Activated T-helper 2 cell treated with anti-CD3 and anti-CD28 coated beads, Interferon-gamma antibody, Interleukin-2, Interleukin-4, amounts not matched to agents 10 μg/mL and 5 μg/mL and 100 μg/mL, durations not matched to agents 14 hours and 24 hours and 36 hours (primary cell): Measurements from ENCODE around the gene SLC40A1. TPM values are rescaled to one million over a fixed set of nuclear protein-coding genes. Genes with fewer than 3 reads are reported as not detected.

Experiments
- DNase-seq: peaks from one replicate; pipeline ENCODE4 v3.0.0; 2021; ENCODE audit warnings: low spot score
- H3K27ac Mint-ChIP-seq: one replicate; pipeline ENCODE4 v1.8.0; 2021; ENCODE audit warnings: mixed read lengths
- H3K27me3 Mint-ChIP-seq: one replicate; pipeline ENCODE4 v1.8.0; 2021; ENCODE audit warnings: low read depth, mixed read lengths
- H3K36me3 Mint-ChIP-seq: one replicate; pipeline ENCODE4 v1.8.0; 2021; ENCODE audit warnings: low read depth, mixed read lengths
- H3K4me1 Mint-ChIP-seq: one replicate; pipeline ENCODE4 v1.8.0; 2021; ENCODE audit warnings: low read depth, mixed read lengths
- H3K4me3 Mint-ChIP-seq: one replicate; pipeline ENCODE4 v1.8.0; 2021; ENCODE audit warnings: low read depth, mild to moderate bottlenecking, moderate library complexity, mixed read lengths
- H3K9me3 Mint-ChIP-seq: one replicate; pipeline ENCODE4 v1.8.0; 2021; ENCODE audit warnings: mixed read lengths
- intact Hi-C: fragments of 100-400 bp; cut with micrococcal nuclease; formaldehyde crosslinking; loops from one replicate; pipeline ENCODE4 v1.15.1; 2023
- total RNA-seq: library from RNA; stranded (reverse); gene quantifications from 2 replicates; pipeline ENCODE4 v1.2.3, GENCODE V29; 2022

SLC40A1 gene, protein sequence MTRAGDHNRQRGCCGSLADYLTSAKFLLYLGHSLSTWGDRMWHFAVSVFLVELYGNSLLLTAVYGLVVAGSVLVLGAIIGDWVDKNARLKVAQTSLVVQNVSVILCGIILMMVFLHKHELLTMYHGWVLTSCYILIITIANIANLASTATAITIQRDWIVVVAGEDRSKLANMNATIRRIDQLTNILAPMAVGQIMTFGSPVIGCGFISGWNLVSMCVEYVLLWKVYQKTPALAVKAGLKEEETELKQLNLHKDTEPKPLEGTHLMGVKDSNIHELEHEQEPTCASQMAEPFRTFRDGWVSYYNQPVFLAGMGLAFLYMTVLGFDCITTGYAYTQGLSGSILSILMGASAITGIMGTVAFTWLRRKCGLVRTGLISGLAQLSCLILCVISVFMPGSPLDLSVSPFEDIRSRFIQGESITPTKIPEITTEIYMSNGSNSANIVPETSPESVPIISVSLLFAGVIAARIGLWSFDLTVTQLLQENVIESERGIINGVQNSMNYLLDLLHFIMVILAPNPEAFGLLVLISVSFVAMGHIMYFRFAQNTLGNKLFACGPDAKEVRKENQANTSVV
- total RNA-seq: 1.8 and 2.4 TPM in 2 replicates

DNA sequence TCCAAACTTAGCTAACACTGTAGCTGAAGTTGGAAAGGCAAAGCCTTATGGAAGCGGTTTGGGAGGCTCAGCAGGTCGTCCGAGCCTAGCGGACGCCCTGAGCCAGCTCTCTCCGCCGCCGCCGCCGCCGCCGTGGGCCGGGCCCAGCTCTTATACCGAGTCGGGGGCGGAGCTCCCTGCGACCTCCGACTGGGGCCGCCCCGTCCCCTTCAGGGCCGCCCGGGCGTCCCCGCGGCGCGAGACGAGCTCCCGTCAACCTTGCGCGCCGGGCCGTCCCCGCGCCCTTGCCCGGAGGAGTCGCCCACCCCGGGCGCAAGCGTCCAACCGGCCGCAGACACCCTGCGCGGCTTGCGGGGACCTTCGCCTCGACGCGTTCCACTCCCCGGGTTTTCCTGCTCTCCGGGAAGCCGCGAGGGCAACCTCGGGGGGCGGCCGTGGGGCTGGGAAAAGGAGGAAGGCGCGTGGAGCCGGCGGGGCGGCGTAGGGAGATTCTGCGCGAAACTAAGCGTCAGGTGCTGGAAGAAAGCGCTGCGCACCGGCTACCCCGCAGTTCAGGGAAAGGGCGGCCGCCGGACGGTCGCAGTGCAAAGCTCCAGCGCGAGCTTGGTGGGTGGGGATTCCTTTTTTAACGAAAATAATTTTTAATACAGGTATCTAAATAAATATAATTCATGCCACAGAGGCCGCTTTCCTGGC, at the start of gene SLC40A1:
Gene SLC40A1 (minus strand): TSS at position 129 of the 696 bp plus-strand sequence. CDS start 326 bp downstream, outside the sequence.
- Mint-ChIP-seq H3K4me3 (peak within 1 kb of the TSS; percentile 76), H3K27ac (no peak within 1 kb of the TSS), H3K36me3 (no peaks in the 10 kb centered on the region), H3K9me3 (no peaks in the 10 kb centered on the region), H3K27me3 (peaks cover 39% of the 10 kb centered on the region), H3K4me1 (peaks cover 21% of the 10 kb centered on the region)
- DNase-seq: peak; percentile 58
- intact Hi-C loops: loop anchor here (5.0 kb wide), 1 partner anchor 139 kb away; the partner anchor contains the start of gene WDR75

DNA sequence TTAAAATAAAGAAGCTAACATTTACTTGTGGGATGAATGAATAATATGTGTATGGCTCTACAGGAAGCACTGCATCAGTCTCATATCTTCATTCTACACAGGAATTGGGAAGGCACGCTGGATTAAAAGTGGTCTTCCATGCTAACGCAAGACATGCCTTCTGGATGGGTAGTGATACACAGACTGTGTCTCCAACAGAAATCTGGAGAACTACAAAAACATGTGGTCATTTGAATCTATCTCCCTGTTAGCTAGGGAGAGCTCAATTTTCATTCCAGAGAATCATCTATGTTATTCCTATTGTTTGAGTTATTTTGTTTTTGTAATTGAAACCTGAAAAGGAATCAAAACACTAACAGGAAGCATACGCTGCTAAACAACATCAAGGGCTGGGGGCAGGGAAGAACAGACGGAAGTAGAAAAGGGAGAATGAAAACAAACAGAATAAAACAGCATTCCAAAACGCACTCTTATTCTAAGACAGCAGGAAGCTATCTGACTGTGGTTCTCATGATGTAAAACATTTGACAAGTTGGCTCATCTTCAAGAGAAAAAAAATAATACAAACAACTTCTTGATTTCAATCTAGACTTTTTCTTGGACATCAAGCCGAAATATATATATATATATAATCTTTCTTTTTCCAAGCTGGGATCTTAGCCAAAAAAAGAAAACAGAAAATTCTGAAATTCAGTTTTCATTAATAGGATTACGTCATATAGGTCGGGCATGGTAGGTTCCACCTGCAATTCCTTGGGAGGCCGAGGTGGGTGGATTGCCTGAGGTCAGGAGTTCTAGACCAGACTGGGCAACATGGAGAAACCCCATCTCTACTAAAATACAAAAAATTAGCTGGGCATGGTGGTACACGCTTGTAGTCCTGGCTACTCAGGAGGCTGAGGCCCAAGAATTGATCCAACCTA, 49.2 kb upstream of the SLC40A1 start:
- H3K4me3 Mint-ChIP-seq: no peak overlapping the region
- intact Hi-C loops: no loop called here
- no peaks in the 10 kb centered on the region for H3K9me3 Mint-ChIP-seq
- peaks cover 4% of the 10 kb centered on the region for H3K27me3 Mint-ChIP-seq
- peaks cover under 1% of the 10 kb centered on the region for H3K4me1 Mint-ChIP-seq
- H3K36me3 Mint-ChIP-seq: no peaks in the 10 kb centered on the region
- no peak overlapping the region for H3K27ac Mint-ChIP-seq
- no peak for DNase-seq

DNA sequence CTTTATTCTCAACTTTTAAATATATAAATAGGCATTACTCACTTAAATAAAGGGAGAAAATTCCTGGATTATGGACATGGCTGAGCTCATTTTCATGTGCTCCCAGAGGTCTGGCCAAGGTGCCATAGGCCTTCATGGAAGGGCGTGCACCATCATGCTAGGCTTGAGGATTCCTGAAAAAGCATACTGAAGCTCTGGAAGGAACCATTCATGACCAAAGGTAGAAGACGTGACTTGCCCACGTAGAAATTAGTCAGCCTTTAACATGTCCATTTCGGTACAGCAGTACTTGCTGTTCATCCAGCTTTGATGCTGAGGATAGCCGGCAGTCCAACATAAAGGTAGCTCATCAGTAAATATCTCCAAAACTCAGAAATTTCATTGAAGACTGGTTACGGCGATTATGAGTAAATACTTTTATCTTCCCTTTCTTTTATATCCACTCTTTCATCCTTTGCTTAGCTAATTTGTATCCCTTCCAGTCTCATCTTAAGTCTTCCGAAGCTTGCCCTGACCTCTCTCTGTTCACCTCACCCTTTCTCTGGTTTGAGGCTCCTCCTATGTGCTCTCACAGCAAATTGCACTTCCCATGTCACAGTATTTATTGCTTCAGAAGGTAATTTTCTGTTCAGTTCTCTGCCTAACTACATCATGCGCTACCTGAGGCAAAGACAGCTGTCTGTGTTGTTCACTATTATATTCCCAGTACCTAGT, 48.4 kb upstream of the SLC40A1 start:
- H3K4me3 Mint-ChIP-seq: no peak overlapping the region
- intact Hi-C loops: no loop called here
- no peaks in the 10 kb centered on the region for H3K9me3 Mint-ChIP-seq
- H3K27ac Mint-ChIP-seq: no peak overlapping the region
- peaks cover 4% of the 10 kb centered on the region for H3K27me3 Mint-ChIP-seq
- no peak for DNase-seq
- H3K4me1 Mint-ChIP-seq: peaks cover 6% of the 10 kb centered on the region
- H3K36me3 Mint-ChIP-seq: no peaks in the 10 kb centered on the region

DNA sequence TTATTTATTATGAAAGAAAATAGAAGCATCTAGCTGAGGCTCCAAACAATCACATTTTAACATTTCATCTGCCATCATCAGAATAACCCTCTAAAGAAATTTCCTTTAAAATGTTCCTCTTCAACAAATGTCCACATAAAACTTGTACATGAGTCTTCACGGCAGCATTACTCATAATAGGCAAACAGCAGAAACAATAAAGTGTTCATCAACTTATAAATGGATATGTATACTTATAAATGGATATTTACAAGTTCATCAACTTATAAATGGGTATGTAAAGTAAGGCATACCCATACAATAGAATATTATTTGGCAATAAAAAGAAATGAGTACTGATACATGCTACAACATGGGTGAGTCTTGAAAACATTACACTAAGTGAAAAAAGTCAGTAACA, 47.2 kb upstream of the SLC40A1 start:
- Mint-ChIP-seq H3K9me3 (no peaks in the 10 kb centered on the region), H3K4me3 (no peak overlapping the region), H3K36me3 (no peaks in the 10 kb centered on the region), H3K27ac (no peak overlapping the region), H3K27me3 (peaks cover 4% of the 10 kb centered on the region), H3K4me1 (peaks cover 9% of the 10 kb centered on the region)
- DNase-seq: no peak
- intact Hi-C loops: no loop called here

DNA sequence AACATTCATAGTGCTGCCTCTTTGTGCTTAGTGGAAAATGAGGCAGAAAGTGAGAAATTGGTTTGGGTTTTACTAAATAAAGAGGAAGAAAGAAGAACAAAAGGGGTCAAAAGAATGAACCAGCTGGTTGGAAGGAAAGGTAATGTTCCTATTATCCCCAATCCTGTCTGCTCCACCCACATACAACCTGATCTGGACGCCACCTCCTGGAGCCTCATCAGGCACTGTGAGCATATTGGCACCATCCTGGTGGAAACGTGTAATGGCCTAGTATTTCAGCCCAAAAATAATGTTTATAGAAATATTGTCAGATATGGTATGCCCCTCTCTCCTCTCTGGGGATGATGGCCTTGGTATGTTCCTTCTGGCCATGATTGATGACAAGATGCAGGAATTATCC, 45.0 kb upstream of the SLC40A1 start:
- intact Hi-C loops: no loop called here

DNA sequence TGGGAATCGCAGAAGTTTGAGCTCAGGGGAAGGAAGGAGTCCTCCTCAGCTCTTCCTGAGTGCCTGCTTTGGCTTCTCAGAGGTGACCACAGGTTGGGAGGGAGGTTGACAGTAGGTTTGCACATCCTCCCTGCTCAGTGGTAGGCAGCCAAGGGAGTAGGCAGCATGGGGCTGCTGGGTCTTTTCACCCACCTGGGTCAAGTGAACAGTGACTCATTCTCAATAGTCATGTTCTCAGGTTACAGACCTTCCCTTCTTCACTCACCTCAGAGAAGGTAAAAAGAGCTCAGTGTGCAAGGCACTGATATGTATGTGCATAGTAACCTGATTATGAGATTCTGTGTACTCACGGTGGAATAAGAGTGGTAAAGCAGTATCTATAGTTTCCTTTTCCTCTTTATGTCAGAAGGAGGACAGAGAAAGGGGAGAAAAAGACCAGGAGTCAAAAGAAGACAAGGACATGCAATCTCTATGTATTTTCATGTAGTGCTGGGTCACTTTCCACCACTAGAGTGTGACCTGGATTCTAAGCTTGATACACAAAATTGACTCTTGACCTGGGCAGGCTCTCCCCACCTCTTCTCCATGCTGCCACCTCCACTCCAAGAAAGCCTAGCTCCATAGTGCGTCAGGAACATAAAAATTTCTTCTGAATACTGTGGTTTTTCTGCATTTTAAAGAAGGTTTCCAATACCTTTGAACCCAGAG, 44.2 kb upstream of the SLC40A1 start:
- H3K27me3 Mint-ChIP-seq: no peaks in the 10 kb centered on the region
- DNase-seq: no peak
- H3K27ac Mint-ChIP-seq: no peak overlapping the region
- H3K9me3 Mint-ChIP-seq: no peaks in the 10 kb centered on the region
- H3K36me3 Mint-ChIP-seq: no peaks in the 10 kb centered on the region
- H3K4me3 Mint-ChIP-seq: no peak overlapping the region
- peaks cover 9% of the 10 kb centered on the region for H3K4me1 Mint-ChIP-seq
- intact Hi-C loops: no loop called here

More for the DNA sequence above, 45.0 kb upstream of the SLC40A1 start:
- H3K27me3 Mint-ChIP-seq: peaks cover under 1% of the 10 kb centered on the region
- DNase-seq: no peak
- H3K27ac Mint-ChIP-seq: no peak overlapping the region
- no peaks in the 10 kb centered on the region for H3K36me3 Mint-ChIP-seq
- H3K4me3 Mint-ChIP-seq: no peak overlapping the region
- peaks cover 9% of the 10 kb centered on the region for H3K4me1 Mint-ChIP-seq
- H3K9me3 Mint-ChIP-seq: no peaks in the 10 kb centered on the region

DNA sequence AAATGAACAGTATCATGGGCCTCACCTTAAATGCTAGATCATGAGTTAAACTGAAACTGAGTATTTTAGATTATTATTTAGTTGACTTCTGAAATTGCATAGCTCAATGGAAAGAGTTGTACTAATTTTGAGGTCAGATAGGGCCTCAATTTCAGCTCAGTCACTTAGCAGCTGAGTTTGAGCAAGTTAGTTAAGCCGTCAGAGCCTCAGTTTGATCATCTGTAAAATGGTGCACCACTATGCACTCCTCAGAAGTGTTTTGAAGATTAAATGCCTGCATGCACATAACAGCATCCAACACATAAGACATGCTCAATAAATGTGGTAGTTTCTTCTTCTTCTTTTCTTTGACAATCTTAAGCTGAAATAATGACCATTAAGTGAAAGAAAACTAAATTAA, 42.5 kb upstream of the SLC40A1 start:
- DNase-seq: no peak
- H3K27ac Mint-ChIP-seq: no peak overlapping the region
- H3K4me3 Mint-ChIP-seq: no peak overlapping the region
- intact Hi-C loops: no loop called here
- H3K36me3 Mint-ChIP-seq: no peaks in the 10 kb centered on the region
- H3K9me3 Mint-ChIP-seq: no peaks in the 10 kb centered on the region
- peaks cover 9% of the 10 kb centered on the region for H3K4me1 Mint-ChIP-seq
- no peaks in the 10 kb centered on the region for H3K27me3 Mint-ChIP-seq

DNA sequence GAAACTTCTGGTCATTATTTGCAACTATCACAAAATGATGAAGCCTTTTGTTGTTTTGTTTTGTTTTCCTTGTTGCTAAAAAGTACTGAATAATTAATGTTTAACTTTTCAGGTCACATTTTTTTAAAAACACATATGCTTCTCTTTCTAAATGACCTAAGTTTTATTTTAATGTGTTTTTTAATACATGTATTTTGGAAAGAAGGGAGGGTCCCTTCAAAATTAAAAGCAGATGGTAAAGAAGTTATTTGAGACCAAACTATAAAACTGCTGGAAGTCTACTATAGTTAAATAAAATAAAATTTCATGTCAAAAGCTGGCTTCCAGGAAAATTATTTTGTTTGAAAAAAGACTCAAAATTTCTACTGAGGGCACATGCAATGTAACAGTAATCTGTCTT, 41.2 kb upstream of the SLC40A1 start:
- peaks cover 9% of the 10 kb centered on the region for H3K4me1 Mint-ChIP-seq
- H3K27me3 Mint-ChIP-seq: no peaks in the 10 kb centered on the region
- no peaks in the 10 kb centered on the region for H3K9me3 Mint-ChIP-seq
- intact Hi-C loops: no loop called here
- DNase-seq: no peak
- H3K36me3 Mint-ChIP-seq: no peaks in the 10 kb centered on the region
- H3K27ac Mint-ChIP-seq: no peak overlapping the region
- H3K4me3 Mint-ChIP-seq: no peak overlapping the region

DNA sequence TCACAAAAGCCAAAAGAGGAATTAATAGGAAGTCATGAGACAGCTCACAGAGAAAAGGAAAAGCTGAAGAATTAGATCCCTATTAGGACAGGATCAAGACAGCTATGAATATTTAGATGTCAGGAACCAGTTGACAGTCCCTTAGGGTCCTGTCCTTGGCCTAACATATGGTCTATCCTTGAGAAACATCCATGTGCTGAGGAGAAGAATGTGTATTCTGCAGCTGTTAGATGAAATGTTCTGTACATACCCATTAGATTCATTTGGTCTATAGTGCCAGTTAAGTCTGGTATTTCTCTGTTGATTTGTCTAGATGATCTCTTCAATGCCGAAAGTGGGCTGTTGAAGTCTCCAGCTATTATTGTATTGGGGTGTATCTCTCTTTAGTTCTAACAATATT, 37.6 kb upstream of the SLC40A1 start:
- H3K9me3 Mint-ChIP-seq: no peaks in the 10 kb centered on the region
- peaks cover 4% of the 10 kb centered on the region for H3K4me1 Mint-ChIP-seq
- H3K27ac Mint-ChIP-seq: no peak overlapping the region
- no peak overlapping the region for H3K4me3 Mint-ChIP-seq
- H3K36me3 Mint-ChIP-seq: no peaks in the 10 kb centered on the region
- intact Hi-C loops: no loop called here
- peaks cover 1% of the 10 kb centered on the region for H3K27me3 Mint-ChIP-seq
- no peak for DNase-seq

DNA sequence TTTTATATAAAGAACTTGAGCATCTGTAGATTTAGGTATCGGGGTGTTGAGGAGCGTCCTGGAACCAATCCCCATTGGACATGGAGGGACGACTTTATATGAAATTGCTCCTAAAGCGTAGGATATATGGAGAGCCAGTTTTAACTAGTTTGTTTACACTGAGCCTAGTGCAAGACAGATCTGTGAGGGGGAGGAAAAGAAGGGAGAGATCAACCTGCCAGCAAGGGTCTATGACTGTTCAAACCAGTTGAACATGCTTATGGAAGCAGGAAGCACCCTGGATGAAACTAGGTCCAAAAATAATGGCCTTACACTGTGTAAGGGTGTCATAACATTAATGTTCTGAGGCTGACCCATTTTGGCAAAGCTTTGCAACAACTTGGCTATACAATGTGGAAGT, 34.0 kb upstream of the SLC40A1 start:
- no peak for DNase-seq
- Mint-ChIP-seq H3K36me3 (no peaks in the 10 kb centered on the region), H3K27ac (no peak overlapping the region), H3K9me3 (no peaks in the 10 kb centered on the region), H3K27me3 (peaks cover 4% of the 10 kb centered on the region), H3K4me1 (peaks cover 3% of the 10 kb centered on the region), H3K4me3 (no peak overlapping the region)
- intact Hi-C loops: no loop called here

DNA sequence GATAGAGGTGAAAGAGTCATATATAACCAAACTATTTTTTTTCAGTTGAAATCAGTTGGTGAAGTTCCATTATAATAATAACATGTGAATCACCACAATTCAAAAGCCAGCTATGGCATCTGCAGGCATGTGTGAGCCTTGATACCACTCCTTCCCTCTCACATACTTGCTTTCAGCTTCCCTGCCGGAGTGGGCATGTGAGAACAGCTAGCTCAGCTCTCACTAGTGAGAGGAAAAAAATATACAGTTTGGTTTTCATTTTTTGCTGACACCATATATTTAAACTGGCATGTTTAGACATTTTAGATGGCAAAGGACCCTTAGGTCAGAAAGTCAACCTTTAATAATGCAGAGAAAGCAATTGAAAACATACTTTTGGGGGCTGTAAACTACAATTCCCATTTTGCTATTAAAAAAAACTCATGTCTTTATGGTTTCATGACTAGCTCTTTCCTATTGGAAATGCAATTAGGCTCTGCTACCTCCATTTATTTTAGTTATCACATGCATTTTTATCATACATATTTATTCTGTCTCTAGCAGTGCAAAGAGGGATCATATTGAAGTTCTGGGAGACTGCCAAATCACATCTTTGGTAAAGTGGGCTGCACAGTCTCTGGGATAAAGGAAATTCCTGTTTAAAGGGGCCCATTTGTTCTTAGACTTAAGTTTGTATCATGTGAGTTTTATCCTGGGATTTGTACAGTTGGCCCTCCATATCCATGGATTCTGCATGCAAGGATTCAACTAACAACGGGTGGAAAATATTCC, 33.2 kb upstream of the SLC40A1 start:
- H3K9me3 Mint-ChIP-seq: no peaks in the 10 kb centered on the region
- no peak overlapping the region for H3K27ac Mint-ChIP-seq
- intact Hi-C loops: no loop called here

More for the DNA sequence above, 33.2 kb upstream of the SLC40A1 start:
- no peaks in the 10 kb centered on the region for H3K36me3 Mint-ChIP-seq
- no peak for DNase-seq
- peaks cover 3% of the 10 kb centered on the region for H3K4me1 Mint-ChIP-seq
- H3K27me3 Mint-ChIP-seq: peaks cover 4% of the 10 kb centered on the region
- no peak overlapping the region for H3K4me3 Mint-ChIP-seq
